HG02798 (cell line): Measurements from ENCODE around the gene DISP3.
A peak's percentile ranks its signal among the peaks of the same experiment; 100 is the strongest.

Source experiments
- ATAC-seq: cut with Tn5 transposase; IDR thresholded peaks from one replicate; pipeline ENCODE4 v1.9.1; 2021; ENCODE audit warnings: mild to moderate bottlenecking; ENCODE audit not compliant: unreplicated experiment, poor library complexity

The DISP3 gene, protein sequence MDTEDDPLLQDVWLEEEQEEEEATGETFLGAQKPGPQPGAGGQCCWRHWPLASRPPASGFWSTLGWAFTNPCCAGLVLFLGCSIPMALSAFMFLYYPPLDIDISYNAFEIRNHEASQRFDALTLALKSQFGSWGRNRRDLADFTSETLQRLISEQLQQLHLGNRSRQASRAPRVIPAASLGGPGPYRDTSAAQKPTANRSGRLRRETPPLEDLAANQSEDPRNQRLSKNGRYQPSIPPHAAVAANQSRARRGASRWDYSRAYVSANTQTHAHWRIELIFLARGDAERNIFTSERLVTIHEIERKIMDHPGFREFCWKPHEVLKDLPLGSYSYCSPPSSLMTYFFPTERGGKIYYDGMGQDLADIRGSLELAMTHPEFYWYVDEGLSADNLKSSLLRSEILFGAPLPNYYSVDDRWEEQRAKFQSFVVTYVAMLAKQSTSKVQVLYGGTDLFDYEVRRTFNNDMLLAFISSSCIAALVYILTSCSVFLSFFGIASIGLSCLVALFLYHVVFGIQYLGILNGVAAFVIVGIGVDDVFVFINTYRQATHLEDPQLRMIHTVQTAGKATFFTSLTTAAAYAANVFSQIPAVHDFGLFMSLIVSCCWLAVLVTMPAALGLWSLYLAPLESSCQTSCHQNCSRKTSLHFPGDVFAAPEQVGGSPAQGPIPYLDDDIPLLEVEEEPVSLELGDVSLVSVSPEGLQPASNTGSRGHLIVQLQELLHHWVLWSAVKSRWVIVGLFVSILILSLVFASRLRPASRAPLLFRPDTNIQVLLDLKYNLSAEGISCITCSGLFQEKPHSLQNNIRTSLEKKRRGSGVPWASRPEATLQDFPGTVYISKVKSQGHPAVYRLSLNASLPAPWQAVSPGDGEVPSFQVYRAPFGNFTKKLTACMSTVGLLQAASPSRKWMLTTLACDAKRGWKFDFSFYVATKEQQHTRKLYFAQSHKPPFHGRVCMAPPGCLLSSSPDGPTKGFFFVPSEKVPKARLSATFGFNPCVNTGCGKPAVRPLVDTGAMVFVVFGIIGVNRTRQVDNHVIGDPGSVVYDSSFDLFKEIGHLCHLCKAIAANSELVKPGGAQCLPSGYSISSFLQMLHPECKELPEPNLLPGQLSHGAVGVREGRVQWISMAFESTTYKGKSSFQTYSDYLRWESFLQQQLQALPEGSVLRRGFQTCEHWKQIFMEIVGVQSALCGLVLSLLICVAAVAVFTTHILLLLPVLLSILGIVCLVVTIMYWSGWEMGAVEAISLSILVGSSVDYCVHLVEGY (N-terminal part only)

DNA sequence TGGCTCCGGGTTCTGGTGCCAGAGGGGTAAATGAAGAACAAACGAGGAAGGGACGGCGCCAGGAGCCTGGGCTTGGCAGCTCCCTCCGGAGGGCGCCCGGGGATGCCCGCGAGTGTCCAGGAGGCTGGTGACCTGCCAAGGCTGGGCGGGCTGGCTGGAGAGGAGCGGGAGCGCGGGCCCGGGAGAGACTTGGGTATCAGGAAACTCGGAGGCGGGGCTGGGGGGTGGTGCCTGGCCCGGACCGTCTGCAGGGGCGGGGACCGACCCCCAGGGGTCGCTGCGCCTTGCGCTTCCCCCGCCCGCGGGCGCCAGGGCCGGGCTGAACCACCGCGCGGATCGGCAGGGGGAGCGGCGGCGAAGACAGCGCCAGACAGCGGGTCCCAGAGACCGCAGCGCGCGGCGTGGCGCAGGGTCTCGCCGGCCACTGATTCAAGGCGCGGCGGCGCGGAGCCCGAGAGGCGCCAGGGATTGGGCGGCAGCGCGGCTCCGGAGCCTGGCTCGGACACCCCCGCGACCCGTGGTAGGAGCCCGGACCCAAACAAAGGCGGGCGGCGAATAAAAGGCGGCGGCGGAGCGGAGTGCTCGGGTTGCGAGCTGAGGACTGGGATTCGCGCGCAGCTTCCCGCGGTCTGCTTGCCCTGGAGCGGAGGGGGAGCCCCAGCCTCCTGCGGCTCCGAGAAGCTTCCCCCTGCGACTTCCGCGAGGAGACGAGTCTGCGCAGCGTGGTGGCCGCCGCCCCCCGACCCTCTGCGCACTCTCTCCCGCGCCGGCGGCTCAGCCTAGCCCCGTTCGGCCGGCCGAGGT, at the start of gene DISP3:
DISP3 (plus strand) TSS at position 585 of the 804 bp plus-strand sequence. CDS start 21,838 bp downstream, outside the sequence.
- ATAC-seq: peak; percentile 84

DNA sequence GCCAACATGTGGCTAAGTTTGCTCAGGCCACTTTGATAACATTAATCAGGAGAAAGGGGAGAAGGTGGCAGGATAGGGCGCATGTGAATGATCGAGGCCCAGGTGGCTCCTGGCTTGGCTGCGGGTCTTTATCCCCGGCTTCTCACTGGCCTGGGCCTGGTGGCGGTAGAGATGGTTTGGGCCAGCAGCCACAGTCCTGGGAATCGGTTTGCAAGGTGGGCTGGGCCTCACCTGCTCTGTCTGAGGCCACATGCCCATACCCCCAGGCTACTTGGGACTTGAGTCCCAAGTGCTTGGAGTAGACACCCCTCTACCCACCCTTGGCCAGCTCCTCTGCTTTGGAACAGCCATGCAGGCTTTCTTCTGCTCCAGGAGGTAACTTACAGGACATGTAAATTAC, 49.7 kb upstream of the DISP3 start:
- ATAC-seq: no peak

DNA sequence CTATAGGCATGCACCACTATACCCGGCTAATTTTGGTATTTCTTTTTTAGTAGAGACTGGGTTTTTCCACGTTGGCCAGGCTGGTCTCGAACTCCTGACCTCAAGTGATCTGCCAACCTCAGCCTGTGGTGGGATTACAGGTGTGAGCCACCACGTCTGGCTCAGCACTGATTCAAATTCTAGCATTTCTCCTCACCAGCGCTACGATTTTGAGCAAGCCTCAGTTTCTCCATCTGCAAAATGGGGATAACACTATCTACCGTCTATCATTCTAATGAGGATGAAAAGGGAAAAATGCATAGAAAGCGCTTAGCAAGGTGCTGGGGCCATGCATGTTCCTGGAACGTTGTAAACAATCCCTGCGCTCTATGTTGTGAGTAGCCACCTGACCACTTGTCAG, 49.0 kb upstream of the DISP3 start:
- ATAC-seq: no peak

DNA sequence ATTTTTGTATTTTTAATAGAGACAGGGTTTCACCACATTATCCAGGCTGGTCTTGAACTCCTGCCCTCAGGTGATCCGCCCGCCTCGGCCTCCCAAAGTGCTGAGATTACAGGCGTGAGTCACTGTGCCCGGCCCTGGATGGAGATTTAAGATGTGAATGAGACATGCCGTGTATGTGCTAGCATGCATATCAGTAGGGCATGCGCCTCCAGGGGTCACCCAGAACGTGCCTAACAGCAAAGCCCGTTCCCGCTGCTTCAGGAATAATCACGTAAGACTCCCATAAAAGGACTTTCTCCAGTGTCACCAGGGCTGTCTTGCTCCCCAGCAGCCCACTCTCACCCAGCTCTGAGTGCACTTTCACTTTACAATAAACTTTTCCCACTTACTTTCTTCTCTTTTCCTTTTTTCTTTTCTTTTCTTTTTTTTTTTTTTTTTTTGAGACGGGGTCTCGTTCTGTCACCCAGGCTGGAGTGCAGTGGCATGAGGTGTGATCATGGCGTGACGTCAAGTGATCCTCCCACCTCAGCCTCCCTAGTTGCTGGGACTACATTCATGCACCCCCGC, 46.9 kb upstream of the DISP3 start:
- no peak for ATAC-seq

DNA sequence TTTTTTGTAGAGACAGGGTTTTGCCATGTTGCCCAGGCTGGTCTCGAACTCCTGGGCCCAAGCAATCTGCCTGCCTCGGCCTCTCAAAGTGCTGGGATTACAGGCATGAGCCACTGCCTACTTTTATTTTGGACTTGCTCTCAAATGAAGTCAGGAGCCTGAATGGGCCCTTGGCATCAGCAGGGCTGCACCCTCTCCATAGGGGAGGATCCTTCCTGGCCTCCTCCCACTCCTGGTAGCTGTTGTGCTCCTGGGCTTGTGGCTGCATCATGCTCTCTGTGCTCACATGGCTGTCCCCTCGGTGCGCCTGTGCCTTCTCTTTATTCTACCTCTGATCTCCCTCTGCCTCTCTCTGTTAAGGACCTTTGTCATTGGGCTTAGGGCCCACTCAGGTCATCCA, 46.4 kb upstream of the DISP3 start:
- ATAC-seq: no peak

DNA sequence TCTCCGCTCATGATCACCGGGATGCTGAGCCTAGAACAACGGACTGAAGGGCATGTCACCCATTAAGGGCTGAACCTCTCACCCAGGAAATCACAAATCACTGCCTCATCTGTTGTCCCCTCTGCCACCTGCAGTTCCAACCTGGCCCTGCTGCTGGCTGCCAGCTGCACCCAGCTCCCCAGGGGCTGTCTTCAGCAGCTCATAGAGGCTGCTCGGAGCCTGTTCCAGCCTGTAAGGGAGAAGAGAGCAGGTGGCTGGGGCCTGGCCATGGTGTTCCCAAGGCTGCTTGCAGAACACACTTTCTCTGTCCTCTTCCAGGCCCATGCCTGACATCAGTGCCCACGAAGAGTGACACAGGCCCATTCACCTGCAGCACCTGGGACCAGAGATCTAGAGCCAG, 44.5 kb upstream of the DISP3 start:
- ATAC-seq: no peak

DNA sequence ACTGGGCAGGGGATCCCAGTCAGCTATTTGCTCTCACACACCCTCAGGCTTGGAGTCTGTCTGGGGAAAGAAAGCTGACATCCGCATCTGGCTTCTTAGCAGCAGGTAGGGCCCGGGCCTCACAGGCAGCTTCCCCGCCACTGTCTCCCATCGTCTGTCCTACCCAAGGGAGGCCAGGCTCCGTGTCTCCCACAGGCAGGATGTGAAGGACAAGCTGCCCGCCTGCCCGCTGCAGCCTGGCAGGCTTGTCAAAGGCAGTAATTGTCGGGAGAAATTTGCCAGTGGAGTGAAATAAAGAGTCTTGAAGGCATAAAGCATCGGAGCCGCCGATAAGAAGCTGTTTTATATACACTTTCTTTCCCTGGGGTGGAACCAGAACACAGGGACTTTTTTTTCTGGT, 44.0 kb upstream of the DISP3 start:
- no peak for ATAC-seq

DNA sequence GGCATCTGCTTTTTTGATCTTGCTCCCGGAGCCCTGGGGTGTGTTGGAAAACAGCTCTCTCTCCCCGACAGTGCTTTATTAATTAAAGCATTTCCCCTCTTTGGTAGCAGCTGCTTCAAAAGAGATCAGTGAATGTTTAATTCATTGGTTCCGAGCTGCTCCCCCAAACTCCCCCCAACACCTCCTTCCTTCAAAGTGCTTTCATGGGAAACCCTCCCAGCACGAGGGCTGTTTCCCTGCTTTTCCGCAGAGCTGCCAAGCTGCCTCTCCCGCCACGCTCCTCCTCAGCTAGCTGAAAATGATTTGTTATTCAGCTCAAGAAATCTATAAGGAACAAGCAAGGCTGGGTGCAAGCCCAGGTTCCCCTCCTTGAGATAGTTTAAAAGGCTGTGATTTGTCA, 40.0 kb upstream of the DISP3 start:
- no peak for ATAC-seq

DNA sequence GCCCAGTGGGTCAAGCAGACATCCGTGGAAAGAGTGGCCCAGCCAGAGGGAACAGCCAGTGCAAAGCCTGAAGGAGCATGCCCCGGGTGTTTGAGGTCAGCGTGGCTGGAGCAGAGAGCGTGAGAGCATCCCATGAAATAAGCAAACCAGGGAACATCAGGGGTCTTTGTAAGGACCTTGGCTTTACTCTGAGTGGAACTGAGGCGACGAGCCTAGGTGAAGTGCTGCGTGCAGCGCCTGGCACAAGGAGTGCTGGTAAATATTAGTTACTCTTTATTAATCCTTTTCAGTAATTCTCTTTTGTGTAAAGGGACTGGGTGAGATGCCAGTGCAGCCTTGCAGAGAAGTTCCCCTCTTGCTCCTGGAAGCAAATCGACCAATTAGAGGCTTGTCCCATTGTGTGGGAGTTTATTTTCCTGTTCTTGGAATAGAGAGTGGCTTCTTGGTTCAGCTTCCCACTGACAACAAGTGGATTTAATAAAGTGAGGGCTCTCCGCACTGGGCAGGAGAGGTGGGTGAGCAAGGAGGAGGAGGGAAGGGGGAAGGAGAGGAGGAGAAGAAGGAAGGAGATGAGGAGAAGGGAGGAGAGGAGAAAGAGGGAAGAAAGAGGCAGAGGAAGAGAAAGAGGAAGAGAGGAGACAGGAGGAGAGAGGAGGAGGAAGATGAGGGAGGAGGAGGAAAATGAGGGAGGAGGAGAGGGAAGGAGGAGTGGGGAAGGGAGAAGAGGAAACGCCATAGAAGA, 37.6 kb upstream of the DISP3 start:
- no peak for ATAC-seq

DNA sequence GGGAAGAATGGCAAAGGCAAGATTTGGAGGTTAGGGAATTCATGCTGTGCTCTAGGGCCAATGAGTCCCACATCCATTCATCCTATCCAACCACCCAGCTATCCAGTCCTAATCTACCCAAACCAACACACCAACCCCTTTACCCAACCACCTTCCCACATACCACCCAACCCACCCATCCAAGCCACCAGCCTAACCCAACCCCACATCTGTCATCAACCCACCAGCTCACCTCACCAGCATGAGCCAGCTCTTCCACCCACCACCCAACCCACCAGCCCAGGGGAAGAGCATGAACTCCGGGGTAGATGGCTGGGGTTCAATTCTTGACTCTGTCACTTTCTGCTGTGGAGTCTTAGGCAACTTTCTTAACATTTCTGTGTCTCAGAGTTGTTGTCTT, 35.9 kb upstream of the DISP3 start:
- ATAC-seq: no peak

DNA sequence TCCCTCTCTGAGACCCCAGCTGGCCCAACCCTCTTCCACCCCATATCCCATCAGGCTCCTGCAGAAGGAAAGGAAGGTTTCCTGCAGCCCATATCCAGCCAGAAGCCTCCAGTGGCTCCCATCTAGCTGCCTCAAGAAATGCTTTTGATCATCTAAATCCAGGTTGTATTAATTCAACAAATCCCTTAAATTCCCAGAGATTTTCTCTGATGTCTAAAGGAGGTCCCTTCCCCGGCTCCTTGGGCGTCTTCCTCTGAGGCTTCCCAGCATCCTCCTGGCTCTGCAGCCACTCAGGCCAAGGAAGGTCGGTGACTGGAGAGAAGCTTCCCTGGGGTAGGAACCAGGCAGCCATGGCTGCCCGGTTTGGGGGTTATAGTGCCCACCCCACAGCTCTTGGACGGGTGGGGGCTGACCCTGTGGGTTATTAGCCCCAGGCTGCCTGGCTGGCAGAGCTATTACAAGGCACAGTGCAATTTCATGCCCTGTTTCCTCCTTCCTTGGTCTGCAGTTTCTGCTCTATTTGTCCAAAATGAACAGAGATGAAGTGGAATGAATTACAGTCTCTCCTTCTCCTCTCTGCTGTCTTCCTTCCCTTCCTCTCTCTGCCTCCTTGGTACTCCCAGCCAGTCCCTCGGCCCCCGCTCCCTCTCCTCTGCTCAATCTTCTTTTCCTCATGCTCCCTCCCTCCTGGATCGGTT, 34.8 kb upstream of the DISP3 start:
- no peak for ATAC-seq

DNA sequence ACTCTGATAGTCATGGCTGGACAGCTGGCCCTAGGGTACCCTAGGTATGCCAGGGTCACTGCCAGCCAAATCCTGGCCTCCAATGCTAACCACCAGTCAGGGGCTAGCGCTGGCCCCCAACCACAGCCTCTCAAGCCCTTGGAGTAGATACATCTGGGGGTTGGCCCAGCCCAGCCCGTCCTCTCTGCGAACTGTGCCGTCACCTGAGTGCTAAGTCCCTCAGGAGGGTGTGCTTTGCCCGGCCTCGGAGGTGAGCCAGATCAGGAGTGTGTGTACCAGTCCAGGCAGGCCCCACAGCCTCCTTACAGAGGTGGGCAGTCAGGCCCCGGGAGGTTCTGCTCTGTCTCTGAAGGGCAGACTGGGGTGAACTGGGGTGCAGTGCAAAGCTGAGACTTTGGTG, 34.0 kb upstream of the DISP3 start:
- ATAC-seq: no peak

DNA sequence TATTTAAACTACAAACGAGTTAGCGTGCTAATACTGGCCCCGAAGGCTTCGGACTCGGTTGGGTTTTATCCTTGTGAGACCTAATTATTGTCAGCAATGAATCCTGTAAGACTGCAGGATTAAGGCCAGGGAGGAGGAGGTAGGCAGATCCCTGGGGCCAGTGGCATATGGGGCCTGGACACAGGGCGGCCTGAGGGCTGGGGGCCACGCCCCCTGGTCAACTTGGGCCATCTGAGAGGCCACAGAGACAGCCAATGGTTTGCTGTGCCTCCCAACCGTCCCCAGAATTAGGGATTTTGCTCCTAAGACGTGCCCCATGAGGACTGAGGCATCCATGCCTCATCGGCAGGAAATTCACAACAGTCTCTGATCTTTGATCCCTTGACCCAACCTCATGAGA, 31.1 kb upstream of the DISP3 start:
- no peak for ATAC-seq

DNA sequence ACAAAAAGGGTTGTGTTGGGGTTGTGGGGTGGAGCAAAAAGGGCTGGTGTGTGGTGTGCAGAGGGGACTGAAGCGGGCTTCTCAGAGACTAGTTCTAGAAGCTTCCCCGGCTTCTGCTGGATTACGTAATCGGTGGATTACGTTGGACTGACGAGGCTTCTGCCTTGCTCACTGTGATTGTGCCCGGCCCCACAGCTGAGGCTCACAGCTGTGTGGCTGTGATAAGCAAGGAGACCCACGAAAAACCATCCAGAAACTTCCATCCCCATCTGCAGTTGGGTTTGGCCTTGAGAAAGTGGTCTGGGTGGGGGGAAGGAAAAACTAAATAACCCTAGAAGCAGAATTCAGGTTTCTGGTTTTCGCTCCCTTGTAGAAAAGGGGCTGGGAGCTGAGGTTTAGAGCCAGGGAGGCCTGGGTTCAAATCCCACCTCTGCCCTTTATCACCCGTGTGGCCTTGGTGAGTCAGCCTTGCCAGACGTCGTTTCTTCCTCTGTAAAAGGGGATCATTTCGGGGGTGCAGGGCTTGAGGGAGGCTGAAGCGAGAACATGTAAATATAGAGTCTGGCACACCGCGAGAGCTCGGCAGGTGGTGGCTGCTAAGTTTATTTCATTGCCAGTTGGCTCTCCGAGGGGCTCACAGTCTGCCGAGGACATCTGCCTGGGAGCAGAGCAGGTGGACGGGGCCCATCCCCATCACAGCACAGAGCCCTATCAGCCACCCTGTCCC, 30.4 kb upstream of the DISP3 start:
- ATAC-seq: no peak

DNA sequence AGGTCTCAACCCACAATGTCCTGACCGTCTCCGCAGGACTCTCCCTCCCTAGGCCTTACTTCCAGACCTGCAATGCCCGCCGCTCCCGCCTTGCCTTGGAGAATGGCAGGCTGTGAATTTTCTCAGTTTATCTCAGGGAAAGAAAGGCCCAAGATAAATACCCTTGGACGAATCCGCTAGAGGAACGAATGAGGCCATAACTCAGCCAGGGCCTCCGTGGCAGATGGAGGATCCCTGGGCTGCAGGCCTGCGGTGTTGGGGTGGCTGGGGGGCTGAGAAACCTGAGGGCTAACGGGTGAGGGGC, 29.9 kb upstream of the DISP3 start:
- ATAC-seq: no peak

DNA sequence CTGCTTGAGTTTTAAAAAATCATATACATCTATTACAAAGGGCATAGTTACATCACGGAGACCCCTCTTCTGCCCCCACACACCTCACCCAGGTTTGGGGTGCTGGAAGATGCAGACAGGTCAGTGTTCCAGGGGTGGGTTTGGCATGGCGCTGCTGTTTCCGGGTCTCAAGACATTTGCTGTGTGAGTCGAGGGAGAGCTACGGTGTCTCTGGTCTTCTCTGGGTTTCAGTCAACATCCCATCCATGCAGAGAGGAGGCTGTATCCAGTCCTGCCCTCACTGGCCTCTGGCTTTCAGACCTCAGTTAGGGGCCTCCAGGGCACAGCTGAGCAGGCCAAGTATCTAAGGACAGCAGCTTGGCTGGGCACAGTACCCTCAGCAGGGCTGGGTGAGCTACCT, 28.6 kb upstream of the DISP3 start:
- no peak for ATAC-seq

DNA sequence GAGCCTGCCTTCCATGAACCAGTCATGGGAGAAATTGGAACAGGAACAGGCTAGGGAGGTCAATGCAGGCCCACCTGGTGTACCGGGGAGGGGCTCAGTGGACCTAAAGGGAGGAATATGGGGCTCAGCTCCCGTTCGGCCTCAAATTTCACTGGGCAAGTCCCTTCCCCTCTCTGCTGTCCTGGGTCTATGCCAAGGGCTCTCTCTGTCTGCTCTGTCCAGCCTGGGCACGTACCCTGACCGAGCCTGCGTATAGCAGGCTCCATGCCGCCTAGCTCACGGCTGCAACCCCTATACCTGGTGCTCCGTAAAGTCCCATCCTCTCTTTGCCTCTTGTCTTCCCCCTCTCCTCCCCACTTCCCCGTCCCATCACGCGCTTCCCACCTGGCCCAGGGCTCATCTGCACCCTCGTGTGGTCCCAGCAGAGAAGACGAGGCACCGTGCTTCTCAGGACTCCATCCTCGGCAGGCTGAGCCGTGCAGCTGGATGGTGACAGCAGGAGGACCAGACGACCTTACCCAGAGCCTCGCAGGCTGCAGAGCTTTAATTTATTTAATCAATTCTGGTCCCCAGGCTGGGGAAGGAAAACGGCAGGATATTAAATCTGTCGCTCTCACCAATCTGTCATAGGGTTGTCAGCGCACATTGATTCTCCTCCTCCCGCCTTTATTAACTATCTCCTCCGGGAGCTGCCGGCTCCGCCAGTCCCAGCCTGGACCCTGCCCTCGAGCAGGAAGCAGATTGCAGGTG, 25.0 kb upstream of the DISP3 start:
- ATAC-seq: no peak
